Prostate gland (tissue), 2 donors: ENCODE data around the gene SLC13A3. TPM values are rescaled to one million over a fixed set of nuclear protein-coding genes. Genes with fewer than 3 reads are reported as not detected.

ENCODE experiments used
- DNase-seq: peaks from one replicate; pipeline ENCODE4 v3.0.0-alpha.2; 2019; ENCODE audit warnings: low spot score
- H3K27ac ChIP-seq, 2 donors: fragments of 200-600 bp; sonication (generic); 2 replicates each; pipeline ENCODE4 v1.5.1; 2017 to 2019
- H3K27me3 ChIP-seq: fragments of 200-600 bp; sonication (generic); replicated peaks from 2 replicates; pipeline ENCODE4 v1.5.1; 2019; ENCODE audit not compliant: insufficient read depth
- H3K36me3 ChIP-seq, 2 donors: fragments of 200-600 bp; sonication (generic); 1 replicate in 1 of 2; 2 replicates in 1 of 2; pipeline versions ENCODE4 v1.5.1 to v1.8.1; 2017 to 2019
- H3K4me1 ChIP-seq: fragments of 200-600 bp; sonication (generic); replicated peaks from 2 replicates; pipeline ENCODE4 v1.5.1; 2019
- H3K4me3 ChIP-seq, 2 donors: fragments of 200-600 bp; sonication (generic); 2 replicates each; pipeline ENCODE4 v1.5.1; 2017 to 2019
- H3K9me3 ChIP-seq: fragments of 200-600 bp; sonication (generic); 2 replicates; pipeline ENCODE4 v1.5.1; 2017
- CTCF ChIP-seq, 4 experiments: fragments of 200-600 bp in 2 of 4; fragments of 450-650 bp in 2 of 4; sonication (generic) in 2 of 4; IDR thresholded peaks; 1 replicate in 3 of 4; 2 replicates in 1 of 4; pipeline ENCODE4 v1.5.1; 2016 to 2019; ENCODE audit warnings: antibody characterized with exemption in 4 of 4, mild to moderate bottlenecking in 2 of 4, moderate library complexity in 2 of 4
- POLR2A ChIP-seq: fragments of 450-650 bp; IDR thresholded peaks from one replicate; pipeline ENCODE4 v1.6.1; 2016; ENCODE audit warnings: antibody characterized with exemption, mild to moderate bottlenecking
- POLR2AphosphoS5 ChIP-seq: sonication (generic); formaldehyde crosslinking; IDR thresholded peaks from one replicate; pipeline ENCODE4 v1.6.1; 2017; ENCODE audit warnings: antibody characterized with exemption
- WGBS: methylation state at CpG from one replicate; pipeline ENCODE4 v1.1.5; 2018; 5-methylcytosine and 5-hydroxymethylcytosine counted together
- intact Hi-C: fragments of 100-400 bp; cut with DNase I; formaldehyde crosslinking; loops from one replicate; pipeline ENCODE4 v1.14.2; 2022
- total RNA-seq, 2 donors: library from RNA; depleted of rRNA; stranded (reverse); fragments of >200 nt; gene quantifications; one replicate each; pipeline ENCODE4 v1.1.0, GENCODE V29; 2016

The SLC13A3 gene
- total RNA-seq, 2 donors from 2014 or later: 10.5 to 16.9 TPM

- 99% methylated on average over 4 of the region's 4 CpGs for WGBS
- Histone ChIP-seq H3K27me3 (no peaks in the 10 kb centered on the region), H3K27ac (no peak overlapping the region), H3K4me1 (no peaks in the 10 kb centered on the region), H3K4me3 (no peak overlapping the region), H3K36me3 (no peaks in the 10 kb centered on the region), H3K9me3 (no peaks in the 10 kb centered on the region)
- DNase-seq: no peak
- intact Hi-C loops: no loop called here
- no peak for TF ChIP-seq CTCF (IDR thresholded peaks at IDR 0.05)
- no peak for TF ChIP-seq POLR2A
- no peak for TF ChIP-seq POLR2AphosphoS5
Measured at GRCh38 chr20:46592580-46593362, 58.5 kb downstream of the SLC13A3 start.

- WGBS: 5% methylated on average over 1 of the region's 1 CpG
- Histone ChIP-seq H3K36me3 (no peaks in the 10 kb centered on the region), H3K9me3 (no peaks in the 10 kb centered on the region), H3K27me3 (no peaks in the 10 kb centered on the region), H3K4me3 (no peak overlapping the region), H3K4me1 (no peaks in the 10 kb centered on the region), H3K27ac (no peak overlapping the region)
- intact Hi-C loops: no loop called here
- DNase-seq: no peak
- TF ChIP-seq POLR2AphosphoS5 (no peak), POLR2A (no peak), CTCF (IDR thresholded peaks at IDR 0.05) (no peak)
Measured at GRCh38 chr20:46590443-46590842, 60.8 kb downstream of the SLC13A3 start.

- H3K4me3 ChIP-seq: no peak overlapping the region
- no peaks in the 10 kb centered on the region for H3K4me1 ChIP-seq
- H3K27me3 ChIP-seq: no peaks in the 10 kb centered on the region
- H3K36me3 ChIP-seq: no peaks in the 10 kb centered on the region
- no peaks in the 10 kb centered on the region for H3K9me3 ChIP-seq
- intact Hi-C loops: no loop called here
- TF ChIP-seq POLR2A (no peak), CTCF (IDR thresholded peaks at IDR 0.05) (no peak), POLR2AphosphoS5 (no peak)
- 74% methylated on average over 14 of the region's 14 CpGs for WGBS
- H3K27ac ChIP-seq: no peak overlapping the region
- no peak for DNase-seq
Measured at GRCh38 chr20:46588532-46589511, 62.4 kb downstream of the SLC13A3 start.

GRCh38 chr20:46587986-46588385 is 63.3 kb downstream of the SLC13A3 start:
- H3K4me1 ChIP-seq: no peaks in the 10 kb centered on the region
- no peaks in the 10 kb centered on the region for H3K27me3 ChIP-seq
- DNase-seq: no peak
- TF ChIP-seq CTCF (IDR thresholded peaks at IDR 0.05) (no peak), POLR2AphosphoS5 (no peak), POLR2A (no peak)
- H3K4me3 ChIP-seq: no peak overlapping the region
- H3K27ac ChIP-seq: no peak overlapping the region
- no peaks in the 10 kb centered on the region for H3K9me3 ChIP-seq
- H3K36me3 ChIP-seq: no peaks in the 10 kb centered on the region
- intact Hi-C loops: no loop called here
- 90% methylated on average over 7 of the region's 7 CpGs for WGBS
